Nephron progenitor cell (in vitro differentiated cells): ENCODE results near the gene SSTR5.
A peak's percentile ranks its signal among the peaks of the same experiment; 100 is the strongest.

ENCODE experiments used
- DNase-seq: peaks from one replicate; pipeline ENCODE4 v3.0.0; 2021
- H3K27ac Mint-ChIP-seq: 2 replicates; pipeline ENCODE4 v1.8.0; 2021; ENCODE audit warnings: mild to moderate bottlenecking, moderate library complexity, mixed read lengths
- H3K27me3 Mint-ChIP-seq: 2 replicates; pipeline ENCODE4 v1.8.0; 2021; ENCODE audit warnings: mild to moderate bottlenecking, low read depth, mixed read lengths; ENCODE audit not compliant: poor library complexity
- H3K36me3 Mint-ChIP-seq: 2 replicates; pipeline ENCODE4 v1.8.0; 2021; ENCODE audit warnings: low read depth, mixed read lengths
- H3K4me1 Mint-ChIP-seq: 2 replicates; pipeline ENCODE4 v1.8.0; 2021; ENCODE audit warnings: mixed read lengths
- H3K4me3 Mint-ChIP-seq: 2 replicates; pipeline ENCODE4 v1.8.0; 2021; ENCODE audit warnings: mild to moderate bottlenecking, moderate library complexity, mixed read lengths
- H3K9me3 Mint-ChIP-seq: 2 replicates; pipeline ENCODE4 v1.8.0; 2021; ENCODE audit warnings: mild to moderate bottlenecking, moderate library complexity, mixed read lengths
- CTCF ChIP-seq: fragments of 200-600 bp; sonication (generic); IDR thresholded peaks from 2 replicates; pipeline ENCODE4 v1.5.0; 2021; ENCODE audit warnings: antibody characterized with exemption

Gene SSTR5

GRCh38 chr16:1070084-1070863 is 2.3 kb upstream of the SSTR5 start:
- H3K4me3 Mint-ChIP-seq, result peak overlapping the region; percentile 34
- H3K27ac Mint-ChIP-seq, result no peak overlapping the region
- no peak for TF ChIP-seq CTCF
- no peaks in the 10 kb centered on the region for H3K36me3 Mint-ChIP-seq
- peaks cover 39% of the 10 kb centered on the region for H3K27me3 Mint-ChIP-seq
- no peaks in the 10 kb centered on the region for H3K9me3 Mint-ChIP-seq
- DNase-seq, result no peak
- H3K4me1 Mint-ChIP-seq, result peaks cover 21% of the 10 kb centered on the region

GRCh38 chr16:1070864-1071408 is 1.6 kb upstream of the SSTR5 start:
- Mint-ChIP-seq H3K27ac (no peak overlapping the region), H3K27me3 (peaks cover 35% of the 10 kb centered on the region), H3K4me1 (peaks cover 20% of the 10 kb centered on the region), H3K9me3 (no peaks in the 10 kb centered on the region), H3K4me3 (no peak overlapping the region), H3K36me3 (no peaks in the 10 kb centered on the region)
- TF ChIP-seq CTCF, result no peak
- no peak for DNase-seq

GRCh38 chr16:1071561-1072225 is 854 bp upstream of the SSTR5 start:
- Mint-ChIP-seq H3K27me3 (peaks cover 39% of the 10 kb centered on the region), H3K27ac (no peak overlapping the region), H3K4me1 (peaks cover 24% of the 10 kb centered on the region), H3K4me3 (no peak overlapping the region), H3K36me3 (no peaks in the 10 kb centered on the region), H3K9me3 (no peaks in the 10 kb centered on the region)
- no peak for DNase-seq
- no peak for TF ChIP-seq CTCF

GRCh38 chr16:1073262-1073558 is 663 bp downstream of the SSTR5 start:
- no peak overlapping the region for H3K4me3 Mint-ChIP-seq
- H3K27me3 Mint-ChIP-seq, result peaks cover 39% of the 10 kb centered on the region
- no peak for TF ChIP-seq CTCF
- DNase-seq, result no peak
- H3K27ac Mint-ChIP-seq, result no peak overlapping the region
- peaks cover 23% of the 10 kb centered on the region for H3K4me1 Mint-ChIP-seq
- H3K9me3 Mint-ChIP-seq, result no peaks in the 10 kb centered on the region
- H3K36me3 Mint-ChIP-seq, result no peaks in the 10 kb centered on the region

GRCh38 chr16:1073566-1074378 is 1.2 kb downstream of the SSTR5 start:
- peak; percentile 41 for TF ChIP-seq CTCF
- Mint-ChIP-seq H3K4me3 (no peak overlapping the region), H3K27ac (no peak overlapping the region), H3K4me1 (peaks cover 23% of the 10 kb centered on the region), H3K27me3 (peaks cover 39% of the 10 kb centered on the region), H3K9me3 (no peaks in the 10 kb centered on the region), H3K36me3 (no peaks in the 10 kb centered on the region)
- DNase-seq, result no peak
